Heart left ventricle (tissue), 16 donors: ENCODE measurements around the gene METTL9. TPM values are rescaled to one million over a fixed set of nuclear protein-coding genes. Genes with fewer than 3 reads are reported as not detected.

Experiments
- ATAC-seq, 4 donors: fragments of 200-7000 bp; cut with Tn5 transposase; one replicate each; pipeline ENCODE4 v1.9.1; 2020 to 2022; ENCODE audit warnings: moderate library complexity in 4 of 4, mild to moderate bottlenecking in 3 of 4, moderate number of reproducible peaks in 1 of 4
- DNase-seq, 5 donors: peaks; one replicate each; pipeline ENCODE4 v3.0.0-alpha.2; 2020
- H3K27ac ChIP-seq, 12 donors: fragments of 200-600 bp; sonication (generic) in 4 of 12; one replicate each; pipeline versions ENCODE4 v1.5.0 to v1.8.0; 2016 to 2022; ENCODE audit warnings: mild to moderate bottlenecking in 2 of 12
- H3K27me3 ChIP-seq, 9 donors: fragments of 200-600 bp; sonication (generic) in 2 of 9; one replicate each; pipeline versions ENCODE4 v1.5.1 to v1.8.0; 2016 to 2022; ENCODE audit warnings: mild to moderate bottlenecking in 3 of 9
- H3K36me3 ChIP-seq, 9 donors: fragments of 200-600 bp; sonication (generic) in 2 of 9; one replicate each; pipeline versions ENCODE4 v1.5.0 to v1.8.0; 2018 to 2022; ENCODE audit warnings: mild to moderate bottlenecking in 2 of 9
- H3K4me1 ChIP-seq, 12 donors: fragments of 200-600 bp; sonication (generic) in 4 of 12; one replicate each; pipeline versions ENCODE4 v1.5.0 to v1.8.0; 2016 to 2022; ENCODE audit warnings: mild to moderate bottlenecking in 3 of 12
- H3K4me3 ChIP-seq, 12 donors: fragments of 200-600 bp; sonication (generic) in 4 of 12; one replicate each; pipeline versions ENCODE4 v1.5.0 to v1.8.0; 2017 to 2022; ENCODE audit warnings: mild to moderate bottlenecking in 9 of 12, moderate library complexity in 4 of 12
- H3K9me3 ChIP-seq, 12 donors: fragments of 200-600 bp; sonication (generic) in 4 of 12; one replicate each; pipeline versions ENCODE4 v1.5.0 to v1.8.0; 2016 to 2022; ENCODE audit warnings: mild to moderate bottlenecking in 1 of 12
- POLR2A ChIP-seq, 2 donors: fragments of 450-650 bp; IDR thresholded peaks; one replicate each; pipeline ENCODE4 v1.6.1; 2017; ENCODE audit warnings: antibody characterized with exemption in 2 of 2, mild to moderate bottlenecking in 2 of 2, moderate library complexity in 2 of 2
- WGBS, 4 donors: extraction: QIAGEN DNeasy Blood & Tissue Kit in 2 of 4; methylation state at CpG; one replicate each; pipeline versions ENCODE4 v1.1.5 to v1.1.7; 2013 to 2018; 5-methylcytosine and 5-hydroxymethylcytosine counted together
- intact Hi-C, 10 donors: fragments of 100-400 bp; cut with DNase I; formaldehyde crosslinking; loops; one replicate each; pipeline versions ENCODE4 v1.11.1 to v1.14.2; 2022
- polyA plus RNA-seq, 2 donors: library from polyadenylated mRNA; stranded (reverse); fragments of 200-250 nt; gene quantifications; one replicate each; pipeline ENCODE4 v1.2.3, GENCODE V29; 2013
- total RNA-seq, 9 donors: library from RNA; depleted of rRNA in 2 of 9; stranded (reverse); fragments of >200 nt in 2 of 9; fragmentation: NEBNext Ultra II Directional in 3 of 9; extraction: Animal tissue kit (Norgen Biotek cat#: 25700) in 3 of 9; gene quantifications; one replicate each; pipeline versions ENCODE4 v1.1.0 to v1.2.4, GENCODE V29; 2016 to 2023
- TF ChIP-seq, protein P1 (sequence below), 12 donors: fragments of 200-600 bp; sonication (generic) in 4 of 12; IDR thresholded peaks; one replicate each; pipeline versions ENCODE4 v1.5.0 to v1.8.0; 2018 to 2022; ENCODE audit warnings: antibody characterized with exemption in 12 of 12, mild to moderate bottlenecking in 5 of 12
- donor health status: ischemic (EF 13 %, LVEDD 7.1; RV severe dilation, severe dysfunction).
- donor health status: healthy with polysubstance abuse.
- donor health status: DM: no; HTN: yes; CAD: no.
- donor health status: DM: no; HTN: no; CAD: no.
- donor health status: ischemic (EF 25% LVEDD 6.9; RV normal size, moderate dysfunction).
- donor health status: ischemic (EF 25% LVEDD 5.7; RV mildly dilated, moderate dysfunction).
- donor health status: healthy.
- donor health status: DM: yes; HTN: yes; CAD: no.
- donor health status: ischemic (EF 35%, LVEDD 5.7; RV mildly dilated, moderate dysfunction).
- donor health status: nonischemic (EF 11% LVEDD 7.7; RV severe dilation, severe dysfunction).
- donor health status: DM: yes; HTN: yes; CAD: no.
- donor health status: PGD.
- donor health status: ischemic (EF 29% LVEDD 5.4; RV normal size, mild dysfunction).
- donor health status: nonischemic (EF 23%, LVEDD 6.1; RV moderate dilation, normal function).

The METTL9 gene
- total and polyA plus RNA-seq, 11 donors = 12.2 to 70.6 (median 55.0) TPM

DNA sequence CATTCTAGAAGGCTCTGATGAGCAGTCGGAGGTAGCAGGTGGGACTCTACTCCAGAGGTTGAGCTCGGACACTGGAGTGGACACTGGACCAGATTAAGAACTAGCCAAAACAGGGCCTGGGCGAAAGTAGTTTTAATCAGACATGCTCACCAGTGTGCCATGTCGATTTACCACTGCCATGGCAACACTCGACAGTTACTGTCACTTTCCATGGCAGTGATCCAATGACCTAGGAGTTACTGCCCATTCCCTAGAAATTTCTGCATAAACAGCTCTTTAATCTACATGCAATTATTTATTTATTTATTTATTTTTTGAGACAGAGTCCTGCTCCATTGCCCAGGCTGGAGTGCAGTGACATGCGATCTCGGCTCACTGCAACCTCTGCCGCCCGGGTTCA is 7.2 kb upstream of the METTL9 start:
- no peak for DNase-seq
- Histone ChIP-seq H3K4me3 (no peak overlapping the region), H3K9me3 (no peaks in the 10 kb centered on the region), H3K36me3 (no peaks in the 10 kb centered on the region), H3K27ac (no peak overlapping the region), H3K4me1 (peaks cover 0 to 33% (median 0%) of the 10 kb centered on the region in 12 donors), H3K27me3 (no peaks in the 10 kb centered on the region)
- WGBS, 4 donors = 87 to 94% (median 89%) methylated on average over 9 of the region's 9 CpGs
- no peak for ATAC-seq
- intact Hi-C loops = loop anchor here in 1 of 10 donors (5.0 kb wide), 1 partner anchor 40 kb away; no protein-coding TSS in a partner anchor
- TF ChIP-seq, protein P1, sequence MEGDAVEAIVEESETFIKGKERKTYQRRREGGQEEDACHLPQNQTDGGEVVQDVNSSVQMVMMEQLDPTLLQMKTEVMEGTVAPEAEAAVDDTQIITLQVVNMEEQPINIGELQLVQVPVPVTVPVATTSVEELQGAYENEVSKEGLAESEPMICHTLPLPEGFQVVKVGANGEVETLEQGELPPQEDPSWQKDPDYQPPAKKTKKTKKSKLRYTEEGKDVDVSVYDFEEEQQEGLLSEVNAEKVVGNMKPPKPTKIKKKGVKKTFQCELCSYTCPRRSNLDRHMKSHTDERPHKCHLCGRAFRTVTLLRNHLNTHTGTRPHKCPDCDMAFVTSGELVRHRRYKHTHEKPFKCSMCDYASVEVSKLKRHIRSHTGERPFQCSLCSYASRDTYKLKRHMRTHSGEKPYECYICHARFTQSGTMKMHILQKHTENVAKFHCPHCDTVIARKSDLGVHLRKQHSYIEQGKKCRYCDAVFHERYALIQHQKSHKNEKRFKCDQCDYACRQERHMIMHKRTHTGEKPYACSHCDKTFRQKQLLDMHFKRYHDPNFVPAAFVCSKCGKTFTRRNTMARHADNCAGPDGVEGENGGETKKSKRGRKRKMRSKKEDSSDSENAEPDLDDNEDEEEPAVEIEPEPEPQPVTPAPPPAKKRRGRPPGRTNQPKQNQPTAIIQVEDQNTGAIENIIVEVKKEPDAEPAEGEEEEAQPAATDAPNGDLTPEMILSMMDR (IDR thresholded peaks at IDR 0.05) = no peak
- TF ChIP-seq POLR2A (IDR thresholded peaks at IDR 0.05) = no peak

DNA sequence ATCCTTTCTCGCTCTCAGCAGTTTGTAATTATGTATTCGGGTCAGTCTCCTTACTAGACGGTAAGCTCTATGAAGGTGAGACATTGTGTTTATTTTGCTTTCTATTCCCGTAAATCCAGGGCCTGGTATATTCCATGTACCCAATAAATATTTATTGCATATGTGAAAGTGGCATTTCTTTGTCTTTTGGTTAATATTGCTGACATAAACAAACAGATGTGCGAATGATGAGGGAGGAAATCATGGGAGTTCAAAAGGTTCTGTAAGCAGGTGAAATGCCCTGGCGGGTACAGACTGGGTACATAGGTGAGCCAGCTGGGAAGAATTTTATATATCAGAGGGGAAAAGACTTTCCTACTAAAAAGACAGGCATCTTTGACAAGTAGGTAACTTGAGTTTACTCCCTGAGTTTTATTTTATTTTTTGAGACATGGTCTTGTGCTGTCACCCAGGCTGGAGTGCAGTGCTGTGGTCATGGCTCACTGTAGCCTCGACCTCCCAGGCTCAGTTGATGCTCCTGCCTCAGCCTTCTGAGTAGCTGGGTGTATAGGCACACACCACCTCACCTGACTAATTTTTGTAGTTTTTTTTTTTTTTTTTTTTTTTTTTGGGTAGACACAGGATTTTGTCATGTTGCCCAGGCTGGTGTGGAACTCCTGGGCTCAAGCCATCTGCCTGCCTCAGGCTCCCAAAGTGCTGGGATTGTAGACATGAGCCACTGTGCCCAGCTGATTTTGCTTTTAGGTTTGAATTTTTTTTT is 5.7 kb upstream of the METTL9 start:
- TF ChIP-seq POLR2A (IDR thresholded peaks at IDR 0.05) = no peak
- TF ChIP-seq, protein P1 (IDR thresholded peaks at IDR 0.05) = no peak
- Histone ChIP-seq H3K9me3 (no peaks in the 10 kb centered on the region), H3K4me1 (peaks cover 0 to 41% (median 4%) of the 10 kb centered on the region in 12 donors), H3K36me3 (no peaks in the 10 kb centered on the region), H3K27ac (no peak overlapping the region), H3K4me3 (no peak overlapping the region), H3K27me3 (no peaks in the 10 kb centered on the region)
- ATAC-seq (no peak), DNase-seq (no peak)
- 78 to 82% (median 80%) methylated on average over 7 of the region's 7 CpGs for WGBS, 4 donors
- intact Hi-C loops = loop anchor here in 1 of 10 donors (5.0 kb wide), 1 partner anchor 39 kb away; no protein-coding TSS in a partner anchor

DNA sequence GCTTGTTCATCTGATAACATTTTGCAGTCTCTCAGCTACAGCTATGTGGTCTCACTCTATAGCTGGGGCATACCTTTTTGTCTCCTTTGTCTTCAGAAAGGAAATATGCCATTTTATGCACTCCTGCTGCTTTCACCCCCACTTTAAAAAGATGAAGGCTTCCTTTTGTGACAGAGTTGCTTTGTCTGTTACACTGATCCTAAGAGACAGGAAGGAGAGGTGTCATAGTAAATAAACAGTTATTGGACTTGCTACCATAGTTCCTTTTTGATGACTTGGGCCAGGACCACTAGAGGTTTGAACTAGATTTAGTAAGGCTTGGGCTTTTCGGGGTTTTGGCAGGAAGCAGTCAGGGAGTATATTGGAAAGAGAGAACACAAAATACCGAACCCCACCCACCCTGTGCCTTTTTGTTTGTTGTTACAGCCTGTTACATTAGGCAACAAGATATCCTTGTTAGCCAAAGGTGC is 1.8 kb upstream of the METTL9 start:
- intact Hi-C loops = loop anchor here in 2 of 10 donors (5.0 kb wide), 2 partner anchors 40 to 45 kb away; no protein-coding TSS in a partner anchor
- peaks cover 3 to 32% (median 19%) of the 10 kb centered on the region in 12 donors for H3K4me1 ChIP-seq
- H3K27ac ChIP-seq = no peak overlapping the region
- H3K9me3 ChIP-seq = no peaks in the 10 kb centered on the region
- ATAC-seq (no peak), DNase-seq (no peak)
- H3K36me3 ChIP-seq = no peaks in the 10 kb centered on the region
- H3K4me3 ChIP-seq = no peak overlapping the region
- TF ChIP-seq, protein P1 (IDR thresholded peaks at IDR 0.05) = no peak
- TF ChIP-seq POLR2A (IDR thresholded peaks at IDR 0.05) = no peak
- WGBS, 4 donors = 89 to 98% (median 92%) methylated on average over 2 of the region's 2 CpGs
- no peaks in the 10 kb centered on the region for H3K27me3 ChIP-seq

DNA sequence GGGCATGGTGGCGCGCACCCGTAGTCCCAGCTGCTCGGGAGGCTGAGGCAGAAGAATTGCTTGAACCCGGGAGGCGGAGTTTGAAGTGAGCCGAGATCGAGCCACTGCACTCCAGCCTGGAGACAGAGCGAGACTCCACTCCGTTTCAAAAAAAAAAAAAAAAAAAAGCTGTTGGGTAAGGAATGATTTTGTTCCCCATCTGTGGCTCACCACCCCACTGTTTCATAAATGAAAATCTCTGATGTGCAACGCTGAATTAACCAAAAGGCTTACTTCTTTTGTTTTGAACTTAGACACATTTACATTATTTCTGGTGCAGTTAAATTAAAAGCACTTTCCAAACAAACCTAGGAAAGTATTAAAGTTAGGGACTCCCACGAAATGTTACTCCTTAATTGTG is 1.2 kb upstream of the METTL9 start:
- DNase-seq (no peak), ATAC-seq (no peak)
- intact Hi-C loops = loop anchor here in 2 of 10 donors (5.0 kb wide), 2 partner anchors 39 to 44 kb away; no protein-coding TSS in a partner anchor
- TF ChIP-seq, protein P1 (IDR thresholded peaks at IDR 0.05) = no peak
- no peak for TF ChIP-seq POLR2A (IDR thresholded peaks at IDR 0.05)
- no peaks in the 10 kb centered on the region for H3K36me3 ChIP-seq
- WGBS, 4 donors = 87 to 93% (median 91%) methylated on average over 12 of the region's 12 CpGs
- peaks cover 3 to 36% (median 19%) of the 10 kb centered on the region in 12 donors for H3K4me1 ChIP-seq
- H3K27me3 ChIP-seq = no peaks in the 10 kb centered on the region
- H3K27ac ChIP-seq = peak overlapping the region in 8 of 12 donors; percentile 86 to 98 (median 94)
- H3K4me3 ChIP-seq = peak overlapping the region in 7 of 12 donors; percentile 78 to 96 (median 90)
- H3K9me3 ChIP-seq = no peaks in the 10 kb centered on the region
